Measurements from ENCODE around the gene SCRG1.

SCRG1 gene

DNA sequence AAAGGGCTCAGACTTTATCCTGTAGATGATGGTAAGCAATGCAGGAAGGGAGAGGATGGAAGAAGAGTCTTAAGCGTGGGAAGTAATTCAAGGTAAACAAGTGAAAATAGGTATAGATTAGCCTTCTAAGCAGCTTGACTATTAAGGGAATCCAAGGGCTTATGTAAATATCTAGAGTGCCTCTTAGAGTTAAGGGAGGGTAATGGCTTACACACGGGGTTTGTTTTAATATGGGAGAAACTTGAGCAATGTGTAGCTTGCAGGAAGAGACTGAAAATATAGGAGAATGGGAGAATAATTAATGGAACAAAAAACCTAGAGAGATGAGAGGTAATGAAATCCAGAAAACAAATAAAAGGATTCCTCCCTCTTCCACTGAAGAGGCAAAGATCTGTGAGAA lies 41.0 kb downstream of the SCRG1 start:
- DNase-seq = no peak

DNA sequence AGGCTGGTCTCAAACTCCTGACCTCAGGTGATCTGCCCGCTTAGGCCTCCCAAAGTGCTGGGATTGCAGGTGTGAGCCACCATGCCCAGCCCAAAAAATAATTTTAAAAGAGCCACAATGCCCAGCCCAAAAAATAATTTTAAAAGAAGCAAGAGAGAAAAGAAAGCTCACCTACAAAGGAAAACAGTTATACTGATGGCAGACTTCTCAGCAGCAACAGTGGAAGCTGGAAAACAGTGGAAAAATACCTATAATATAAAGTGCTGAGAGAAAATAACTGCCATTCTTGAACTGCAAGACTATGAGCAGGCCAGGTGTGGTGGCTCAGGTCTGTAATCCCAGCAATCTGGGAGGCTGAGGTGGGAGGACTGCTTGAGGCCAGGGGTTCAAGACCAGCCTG lies 51.4 kb downstream of the SCRG1 start:
- DNase-seq = no peak

DNA sequence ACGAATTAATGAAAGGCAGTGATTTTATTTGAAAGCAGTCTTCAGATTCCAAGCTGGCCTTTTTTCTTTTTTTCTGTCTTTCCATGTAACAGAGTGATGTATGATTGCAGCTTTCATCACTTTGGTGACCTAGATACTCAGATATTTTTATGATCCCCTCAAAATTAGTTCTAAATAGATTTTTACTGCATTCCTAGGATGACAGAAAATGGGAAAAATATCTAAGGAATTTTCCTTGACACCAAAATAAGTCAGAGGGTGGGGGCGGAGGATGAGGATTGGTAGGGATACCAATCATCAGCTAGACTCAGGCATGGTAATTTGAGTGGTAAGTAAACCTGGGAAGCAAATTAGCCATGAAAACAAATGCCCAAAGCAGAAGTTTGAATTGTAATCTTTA lies 52.8 kb downstream of the SCRG1 start:
- DNase-seq = no peak

DNA sequence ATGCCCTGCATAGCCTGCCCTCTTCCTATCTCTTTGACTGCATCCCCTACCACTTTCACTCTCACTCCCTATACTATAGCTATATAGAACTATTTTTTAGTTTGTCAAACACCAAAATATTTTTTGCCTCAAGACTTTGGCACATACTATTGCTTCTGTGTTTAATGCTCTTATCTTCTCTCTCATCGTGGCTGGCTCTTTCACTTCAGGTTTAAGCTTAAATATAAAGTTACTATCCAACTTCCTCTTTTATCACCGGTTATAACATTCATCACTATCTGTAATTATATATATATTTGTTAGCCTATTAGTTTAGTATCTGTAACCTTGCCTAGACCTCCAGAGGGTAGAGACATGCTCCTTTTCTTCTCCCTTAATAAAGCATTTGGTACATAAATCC lies 53.3 kb downstream of the SCRG1 start:
- no peak for DNase-seq

DNA sequence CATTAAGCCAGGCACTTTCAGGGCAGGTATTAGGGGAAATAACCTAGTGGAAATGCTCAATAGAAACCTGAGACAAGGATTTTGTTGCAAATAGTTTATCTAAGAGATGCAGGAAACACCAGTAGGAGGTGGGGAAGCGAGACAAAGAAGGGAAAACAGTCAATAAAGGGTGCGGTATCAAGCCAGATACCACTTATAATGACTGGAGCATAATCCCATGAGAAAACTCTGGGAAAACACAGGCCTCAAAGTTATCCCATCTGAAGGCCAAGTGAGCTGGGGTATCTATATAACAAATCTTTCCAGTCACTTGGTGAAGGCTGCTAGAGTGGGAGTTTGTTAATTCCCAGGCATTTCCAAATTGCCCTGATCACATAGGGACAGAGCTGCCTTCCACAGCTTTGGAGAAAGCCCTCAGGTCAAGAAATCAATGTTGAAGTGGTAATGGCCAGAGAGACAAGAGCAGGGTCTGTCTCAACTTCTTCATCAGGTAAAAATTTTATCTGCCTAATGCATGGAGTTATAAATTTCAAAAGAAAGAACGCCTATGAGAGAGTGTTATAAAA lies 55.0 kb downstream of the SCRG1 start:
- no peak for DNase-seq

DNA sequence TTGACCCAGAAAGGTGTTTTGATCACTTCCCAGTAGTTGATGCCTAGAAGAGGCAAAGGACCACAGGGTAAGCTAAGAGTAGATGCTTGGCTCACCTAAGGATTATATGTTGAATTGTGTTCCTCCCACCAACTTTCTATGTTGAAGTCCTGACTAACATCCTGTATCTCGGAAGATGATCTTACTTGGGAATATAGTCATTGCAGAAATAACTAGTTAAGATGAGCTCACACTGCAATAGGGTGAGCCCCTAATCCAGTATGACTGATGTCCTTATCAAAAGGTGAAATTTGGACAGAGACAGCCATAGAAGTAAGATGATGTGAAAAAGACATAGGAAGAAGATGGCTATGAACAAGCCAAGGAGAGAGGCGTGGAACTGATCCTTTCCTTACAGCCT lies 61.5 kb downstream of the SCRG1 start:
- no peak for DNase-seq

DNA sequence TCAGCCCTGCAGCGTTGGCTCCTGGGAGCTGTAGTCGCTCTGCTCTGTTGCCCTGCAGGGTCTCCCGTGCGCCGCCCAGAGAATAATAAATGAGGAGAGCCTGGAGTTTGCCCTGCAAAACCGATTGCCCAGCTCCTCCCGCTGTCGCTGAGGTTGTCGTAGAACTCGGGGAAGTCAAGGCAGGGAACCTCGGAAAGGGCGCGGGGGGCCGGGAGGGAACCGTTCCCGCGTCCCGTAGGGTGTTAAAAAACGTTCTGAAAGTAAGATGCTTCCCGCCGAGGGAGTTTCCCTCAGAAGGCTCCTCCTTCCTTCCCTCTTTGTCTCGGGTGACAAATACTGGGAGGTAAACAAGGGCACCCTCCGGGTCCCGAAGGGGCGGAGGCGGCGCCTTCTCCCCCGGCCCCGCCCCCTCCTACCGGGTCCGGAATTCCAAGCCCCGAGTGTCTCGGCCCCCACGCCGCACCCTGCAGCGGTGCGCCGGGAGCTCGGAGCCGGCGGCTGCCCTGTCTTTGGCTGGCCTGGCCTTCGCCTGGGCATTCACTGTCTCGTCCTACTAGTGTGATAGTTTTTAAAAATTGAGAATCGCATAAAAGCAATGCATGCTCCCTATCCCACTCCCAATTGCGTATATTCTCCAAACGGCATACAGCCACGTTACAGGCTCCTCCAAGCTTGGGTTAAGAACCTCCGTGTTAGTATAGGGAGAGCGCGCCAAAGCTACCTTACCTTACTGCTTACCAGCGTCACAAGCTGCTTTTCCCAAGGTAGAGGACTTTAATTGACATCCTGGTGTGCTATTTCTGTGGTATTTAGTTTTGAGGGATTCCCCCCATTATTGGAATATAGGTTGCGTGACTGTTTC lies 63.8 kb downstream of the SCRG1 start:
- peak; percentile 78 for DNase-seq
